Right forelimb (tissue), 1 donor: ENCODE results near the gene ATP8B4.

Experiments used
- DNase-seq: peaks from one replicate; pipeline ENCODE4 v3.0.0-alpha.2; 2018

Gene ATP8B4

GRCh38 chr15:49919034-49919433, 200.0 kb downstream of the ATP8B4 start:
- no peak for DNase-seq

GRCh38 chr15:49918121-49918520, 200.9 kb downstream of the ATP8B4 start:
- DNase-seq = no peak

GRCh38 chr15:49916998-49917397, 202.0 kb downstream of the ATP8B4 start:
- DNase-seq = no peak

GRCh38 chr15:49915822-49916221, 203.2 kb downstream of the ATP8B4 start:
- no peak for DNase-seq

GRCh38 chr15:49908933-49909295, 210.1 kb downstream of the ATP8B4 start:
- no peak for DNase-seq

GRCh38 chr15:49908236-49908932, 210.6 kb downstream of the ATP8B4 start:
- DNase-seq = no peak

GRCh38 chr15:49906966-49907365, 212.1 kb downstream of the ATP8B4 start:
- no peak for DNase-seq

DNA sequence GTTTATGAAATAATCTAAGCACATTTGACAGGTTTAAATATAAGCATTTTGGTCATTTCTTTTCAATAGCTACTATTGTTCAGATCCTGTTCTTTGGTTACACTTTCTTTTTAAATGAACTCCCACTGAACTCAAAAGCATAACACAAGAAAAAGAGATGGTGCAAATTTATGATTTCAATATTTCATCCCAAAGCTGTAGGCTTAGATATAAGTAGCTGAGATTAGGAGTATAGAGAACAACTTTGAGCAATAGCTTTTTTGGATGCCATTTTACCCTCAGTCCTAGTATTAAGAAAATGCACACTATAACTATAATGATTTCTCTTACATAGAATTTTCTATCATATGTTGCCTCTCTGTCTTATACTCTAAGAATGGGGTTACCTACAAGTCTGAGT, 213.8 kb downstream of the ATP8B4 start:
- no peak for DNase-seq

DNA sequence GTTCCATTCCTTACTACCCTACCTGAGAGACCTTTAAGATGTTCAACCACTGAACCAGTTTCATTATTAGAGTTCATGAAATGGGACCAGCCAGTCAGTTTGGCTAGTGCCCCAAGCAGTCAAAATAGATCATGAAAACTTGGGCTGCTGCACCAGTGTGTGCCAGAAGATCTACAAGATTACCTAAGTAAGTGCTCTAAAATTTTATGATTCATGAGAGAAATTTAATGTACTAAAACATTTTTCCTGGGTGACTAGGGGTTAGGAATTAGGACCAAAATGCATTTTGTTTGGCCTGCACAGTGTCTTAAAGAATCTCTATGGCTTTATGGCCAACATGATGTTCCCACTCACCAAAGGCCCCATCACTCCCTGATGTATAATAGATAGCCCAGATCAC, 214.7 kb downstream of the ATP8B4 start:
- DNase-seq = no peak

- no peak for DNase-seq
Observed at GRCh38 chr15:49902685-49903501, 216.1 kb downstream of the ATP8B4 start.

DNA sequence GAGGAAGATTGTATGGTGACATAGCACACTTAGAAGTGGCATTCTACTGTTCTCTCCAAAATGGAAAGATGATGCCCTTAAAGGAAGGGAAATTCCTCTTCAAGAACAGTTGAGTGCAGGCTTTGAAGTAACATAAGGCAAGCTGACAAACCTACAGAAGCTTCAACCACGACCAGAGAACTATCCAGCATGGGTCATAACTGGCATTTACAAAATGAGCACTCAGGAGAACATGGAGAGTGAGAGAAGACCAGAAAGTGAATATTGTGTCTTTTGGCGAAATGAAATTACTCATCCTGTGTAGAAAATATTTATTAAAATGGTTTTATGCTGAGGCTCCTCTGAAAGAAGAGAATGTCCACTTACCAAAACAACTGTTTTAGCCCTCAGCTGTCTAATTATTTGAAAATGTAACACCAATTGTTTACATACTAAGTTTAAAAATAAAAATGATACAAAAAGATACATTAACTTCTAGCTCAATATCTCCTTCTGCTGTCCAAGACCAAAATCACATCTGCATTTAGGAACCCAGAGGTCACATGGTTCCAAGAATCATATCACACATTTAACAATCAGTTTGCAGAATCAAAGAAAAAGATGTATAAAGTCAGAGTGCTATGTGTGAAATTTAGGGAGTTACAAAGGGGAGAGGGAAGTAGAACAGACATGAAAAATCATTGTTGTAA, 216.9 kb downstream of the ATP8B4 start:
- DNase-seq = no peak

GRCh38 chr15:49901321-49901720, 217.7 kb downstream of the ATP8B4 start:
- DNase-seq = no peak

DNA sequence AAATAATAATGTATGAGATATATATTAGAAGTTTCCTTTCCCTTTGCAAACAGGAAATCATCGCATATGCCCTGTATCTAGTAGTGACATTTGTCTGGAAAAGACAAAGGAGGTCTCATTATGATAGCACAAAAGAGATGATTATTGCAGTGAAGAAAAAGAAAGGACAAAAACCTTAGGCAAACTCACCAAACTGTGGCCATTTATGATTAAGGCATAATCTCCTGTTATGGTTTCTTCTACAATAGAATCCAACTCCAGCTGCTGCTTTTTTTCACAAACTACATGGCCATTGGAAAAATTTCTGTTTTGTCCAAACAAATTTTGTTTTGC, 218.2 kb downstream of the ATP8B4 start:
- DNase-seq = no peak

DNA sequence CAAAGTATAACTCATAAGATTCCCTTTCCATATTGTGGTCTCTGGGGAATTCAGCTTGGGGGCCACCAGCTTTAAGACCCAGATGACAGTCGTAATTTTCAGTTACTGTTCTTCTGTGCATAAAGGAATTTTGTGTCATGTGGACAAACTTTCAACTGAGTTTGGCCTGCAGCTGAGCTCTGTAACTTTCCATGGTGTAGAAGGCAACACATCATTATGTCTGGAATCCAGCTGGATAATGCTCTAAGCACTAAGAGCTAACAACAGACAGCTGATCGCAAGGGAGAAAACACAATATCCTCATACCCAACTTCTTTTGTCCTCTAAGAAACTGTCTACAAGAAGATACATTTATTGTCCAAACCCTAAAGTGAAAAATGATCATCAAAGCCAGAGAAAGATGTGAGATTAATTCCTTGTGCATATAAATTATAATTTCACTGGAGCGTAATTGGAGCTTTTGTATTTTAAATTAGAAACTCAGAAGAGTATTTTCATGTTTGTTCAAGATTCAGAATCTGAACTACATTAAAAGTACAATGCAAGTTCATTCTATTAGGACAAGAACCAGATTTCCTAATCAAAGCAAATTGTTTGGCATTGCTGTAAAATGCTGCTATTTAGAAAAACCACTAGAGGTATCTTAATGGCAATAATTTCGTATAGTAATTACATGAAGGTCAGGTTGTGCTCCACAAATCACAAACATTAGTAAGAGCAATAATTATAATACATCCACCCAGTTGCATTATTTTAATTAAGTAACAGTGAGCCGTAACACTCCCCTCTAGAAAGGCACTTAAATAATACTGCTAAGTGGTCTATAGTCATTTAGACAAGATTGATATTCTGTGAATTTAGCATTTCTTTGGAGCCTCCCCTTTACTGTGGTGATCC, 218.8 kb downstream of the ATP8B4 start:
- no peak for DNase-seq

DNA sequence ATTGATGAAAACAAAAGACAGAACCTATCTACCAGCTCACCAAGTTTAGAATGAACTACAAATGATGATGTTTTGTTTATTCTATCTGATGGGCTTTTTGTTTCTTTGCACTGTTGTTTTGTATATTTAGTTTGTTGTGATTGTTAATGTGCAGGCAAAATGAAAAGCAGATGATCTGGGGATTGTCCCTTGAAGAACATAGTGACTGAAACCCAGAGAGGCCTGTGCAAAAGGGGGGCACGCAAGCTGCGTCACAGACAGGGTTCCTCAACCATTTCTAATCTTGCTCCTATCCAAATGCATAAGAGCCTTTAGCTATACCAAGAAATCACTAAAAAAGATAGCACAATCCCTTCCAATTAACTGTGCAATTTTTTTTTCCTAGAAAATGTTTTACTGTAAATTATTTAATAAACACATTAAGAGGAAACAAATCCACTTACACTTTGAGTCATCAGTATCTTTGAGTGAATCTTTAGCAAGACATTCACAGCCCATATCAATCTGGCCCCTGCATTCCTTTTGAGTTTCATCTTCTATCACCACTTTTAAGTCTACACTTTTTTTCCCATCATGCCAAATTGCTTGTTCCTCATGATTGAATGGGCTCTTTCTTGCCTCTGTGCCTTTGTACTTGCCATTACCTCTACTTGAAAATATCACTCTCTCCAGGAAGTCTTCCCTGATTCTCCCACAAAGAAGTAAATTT, 220.3 kb downstream of the ATP8B4 start:
- DNase-seq = no peak

GRCh38 chr15:49898097-49898496, 220.9 kb downstream of the ATP8B4 start:
- DNase-seq = no peak

DNA sequence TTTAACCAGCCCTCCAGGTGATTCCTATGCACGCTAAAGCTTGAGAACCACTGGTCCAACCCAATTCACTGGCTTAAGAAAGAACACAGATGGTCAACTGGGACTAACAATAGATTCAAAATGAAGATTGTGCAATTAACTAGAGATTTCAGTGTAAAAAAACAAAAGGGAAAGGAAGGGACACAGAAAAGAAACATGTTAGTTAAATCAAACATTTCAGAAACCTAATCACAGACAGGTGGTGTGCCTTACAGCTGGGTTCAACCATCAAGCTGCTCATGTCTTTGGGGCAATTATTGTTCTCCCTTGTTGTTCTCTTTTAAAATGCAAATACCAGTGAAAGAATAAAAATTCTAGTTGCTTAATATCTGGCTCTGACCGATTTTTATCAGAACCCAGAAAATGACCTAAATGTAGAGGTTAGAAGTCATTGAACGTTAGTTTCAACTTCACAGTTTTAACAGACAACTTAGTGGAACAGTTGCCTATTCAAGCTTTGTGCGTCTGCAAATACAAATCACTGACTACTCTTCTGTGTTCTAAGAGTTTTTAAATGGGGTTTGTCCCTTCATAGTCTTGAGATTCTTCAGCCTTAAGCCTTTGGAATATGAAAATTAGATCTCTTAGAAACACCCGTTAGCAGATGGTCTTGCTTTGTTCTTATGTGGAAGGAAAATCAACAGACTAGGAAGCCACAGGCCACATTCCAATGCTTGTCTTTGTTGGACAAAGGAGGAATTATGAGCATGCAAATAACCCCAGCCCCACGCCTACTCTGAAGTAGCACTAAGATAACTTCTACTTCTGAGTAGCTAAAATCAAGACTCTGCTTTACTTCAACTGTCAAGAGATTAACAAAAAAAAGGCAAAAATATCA, 223.4 kb downstream of the ATP8B4 start:
- DNase-seq = no peak

GRCh38 chr15:49890689-49891088, 228.3 kb downstream of the ATP8B4 start:
- DNase-seq = no peak

- no peak for DNase-seq
Observed at GRCh38 chr15:49889536-49889935, 229.5 kb downstream of the ATP8B4 start.

GRCh38 chr15:49888734-49889133, 230.3 kb downstream of the ATP8B4 start:
- DNase-seq = no peak

DNA sequence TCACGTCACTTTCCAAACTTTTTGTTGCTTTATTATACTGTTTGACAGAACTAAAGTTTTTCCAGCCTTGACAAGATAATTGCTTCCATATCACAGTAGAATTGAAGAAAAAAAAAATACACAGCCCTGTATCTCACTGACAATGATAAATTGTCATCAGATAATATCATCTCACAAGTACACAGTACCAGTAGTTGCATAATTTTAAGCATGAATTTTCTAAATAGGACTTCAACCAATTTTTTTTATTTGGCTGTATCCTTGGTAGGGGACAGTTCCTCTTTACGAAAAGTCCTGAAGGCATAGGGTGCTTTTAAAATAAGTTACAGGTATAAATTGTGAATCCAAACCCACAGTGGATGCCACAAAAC, 230.7 kb downstream of the ATP8B4 start:
- no peak for DNase-seq
